Measurements from ENCODE around the gene LIMK2.

DNA sequence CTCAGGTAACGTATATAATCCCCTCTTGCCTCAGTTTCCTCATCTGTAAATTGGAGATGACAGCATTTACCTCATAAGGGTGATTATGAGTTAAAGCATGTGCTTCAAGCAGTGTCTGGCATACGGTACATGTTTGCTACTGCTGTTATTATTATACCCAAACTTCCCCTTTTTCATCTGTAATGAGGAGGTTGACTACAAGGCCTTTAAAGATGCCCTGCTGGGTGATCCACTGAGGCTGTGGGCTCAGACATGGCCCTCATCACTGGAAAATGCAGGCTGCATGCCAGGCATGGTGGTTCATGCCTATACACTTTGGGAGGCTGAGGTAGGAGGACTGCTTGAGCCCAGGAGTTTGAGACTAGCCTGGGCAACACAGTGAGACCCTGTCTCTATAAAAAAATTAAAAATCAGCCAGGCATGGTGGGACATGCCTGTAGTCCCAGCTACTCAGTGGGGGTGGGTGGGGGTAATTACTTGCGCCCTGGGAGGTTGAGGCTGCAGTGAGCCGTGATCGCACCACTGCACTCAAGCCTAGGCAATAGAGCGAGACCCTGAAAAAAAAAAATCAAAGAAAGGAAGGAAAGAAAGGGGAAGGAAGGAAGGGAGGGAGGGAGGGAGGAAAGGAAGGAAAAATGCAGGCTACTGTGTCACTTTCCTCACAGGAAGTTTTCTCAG, 75.9 kb downstream of the LIMK2 start:
- TF ChIP-seq, protein P1, sequence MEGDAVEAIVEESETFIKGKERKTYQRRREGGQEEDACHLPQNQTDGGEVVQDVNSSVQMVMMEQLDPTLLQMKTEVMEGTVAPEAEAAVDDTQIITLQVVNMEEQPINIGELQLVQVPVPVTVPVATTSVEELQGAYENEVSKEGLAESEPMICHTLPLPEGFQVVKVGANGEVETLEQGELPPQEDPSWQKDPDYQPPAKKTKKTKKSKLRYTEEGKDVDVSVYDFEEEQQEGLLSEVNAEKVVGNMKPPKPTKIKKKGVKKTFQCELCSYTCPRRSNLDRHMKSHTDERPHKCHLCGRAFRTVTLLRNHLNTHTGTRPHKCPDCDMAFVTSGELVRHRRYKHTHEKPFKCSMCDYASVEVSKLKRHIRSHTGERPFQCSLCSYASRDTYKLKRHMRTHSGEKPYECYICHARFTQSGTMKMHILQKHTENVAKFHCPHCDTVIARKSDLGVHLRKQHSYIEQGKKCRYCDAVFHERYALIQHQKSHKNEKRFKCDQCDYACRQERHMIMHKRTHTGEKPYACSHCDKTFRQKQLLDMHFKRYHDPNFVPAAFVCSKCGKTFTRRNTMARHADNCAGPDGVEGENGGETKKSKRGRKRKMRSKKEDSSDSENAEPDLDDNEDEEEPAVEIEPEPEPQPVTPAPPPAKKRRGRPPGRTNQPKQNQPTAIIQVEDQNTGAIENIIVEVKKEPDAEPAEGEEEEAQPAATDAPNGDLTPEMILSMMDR (IDR thresholded peaks at IDR 0.05 in 4 of 5, conservative IDR thresholded peaks at IDR 0.05 in 1 of 5), result no peak
- TF ChIP-seq POLR2A (IDR thresholded peaks at IDR 0.05), result no peak
